Activated CD8-positive, alpha-beta T cell treated with anti-CD3 and anti-CD28 coated beads for 36 hours (primary cell): ENCODE results near the gene LDHAL6B. TPM values are rescaled to one million over a fixed set of nuclear protein-coding genes. Genes with fewer than 3 reads are reported as not detected.

Experiments used
- ATAC-seq: fragments of 200-7000 bp; cut with Tn5 transposase; one replicate; pipeline ENCODE4 v1.10.0; 2021; ENCODE audit warnings: mild to moderate bottlenecking, moderate library complexity
- CTCF ChIA-PET: fragments of 350-600 bp; sonication (Branson Sonifier 250); formaldehyde crosslinking; loops from one replicate; lab custom pipeline; 2021; ENCODE audit warnings: antibody characterized with exemption; lab: Charles Lee
- POLR2A ChIA-PET: fragments of 350-600 bp; sonication (Branson Sonifier 250); formaldehyde crosslinking; loops from one replicate; lab custom pipeline; 2021; ENCODE audit warnings: antibody characterized with exemption; lab: Charles Lee
- DNase-seq: peaks from one replicate; pipeline ENCODE4 v3.0.0-alpha.2; 2020
- H3K27ac Mint-ChIP-seq: one replicate; pipeline ENCODE4 v1.8.0; 2021; ENCODE audit warnings: mild to moderate bottlenecking, mixed read lengths
- H3K27me3 Mint-ChIP-seq: one replicate; pipeline ENCODE4 v1.8.0; 2021; ENCODE audit warnings: mixed read lengths
- H3K36me3 Mint-ChIP-seq: one replicate; pipeline ENCODE4 v1.8.0; 2021; ENCODE audit warnings: low read depth, mixed read lengths
- H3K4me1 Mint-ChIP-seq: one replicate; pipeline ENCODE4 v1.8.0; 2021; ENCODE audit warnings: low read depth, mixed read lengths
- H3K4me3 Mint-ChIP-seq: one replicate; pipeline ENCODE4 v1.8.0; 2021; ENCODE audit warnings: mild to moderate bottlenecking, moderate library complexity, mixed read lengths
- H3K9me3 Mint-ChIP-seq: one replicate; pipeline ENCODE4 v1.8.0; 2021; ENCODE audit warnings: mixed read lengths
- CTCF ChIP-seq: fragments of 200-600 bp; IDR thresholded peaks from one replicate; pipeline ENCODE4 v1.8.0; 2022; ENCODE audit warnings: antibody characterized with exemption, mild to moderate bottlenecking
- intact Hi-C: fragments of 100-400 bp; cut with micrococcal nuclease; formaldehyde crosslinking; loops from one replicate; pipeline ENCODE4 v1.10.0; 2022
- total RNA-seq, 2 experiments: library from RNA; stranded (reverse); gene quantifications; one replicate each; pipeline ENCODE4 v1.2.3, GENCODE V29; 2021

The LDHAL6B gene
- total RNA-seq, 2 experiments from 2014 or later = not detected

- Mint-ChIP-seq H3K9me3 (no peaks in the 10 kb centered on the region), H3K27me3 (no peaks in the 10 kb centered on the region), H3K36me3 (no peaks in the 10 kb centered on the region), H3K4me3 (no peak overlapping the region), H3K27ac (no peak overlapping the region), H3K4me1 (peaks cover 7% of the 10 kb centered on the region)
- POLR2A ChIA-PET = no interaction called here
- CTCF ChIA-PET = no interaction called here
- DNase-seq (peak; percentile 19), ATAC-seq (peak; percentile 56)
- no peak for TF ChIP-seq CTCF
- intact Hi-C loops = no loop called here
Measured at GRCh38 chr15:59168536-59168935, 38.1 kb upstream of the LDHAL6B start.

GRCh38 chr15:59169251-59169708 is 37.4 kb upstream of the LDHAL6B start:
- ATAC-seq (peak; percentile 73), DNase-seq (no peak)
- Mint-ChIP-seq H3K36me3 (no peaks in the 10 kb centered on the region), H3K9me3 (no peaks in the 10 kb centered on the region), H3K27me3 (peaks cover 1% of the 10 kb centered on the region), H3K4me1 (peaks cover 7% of the 10 kb centered on the region), H3K4me3 (no peak overlapping the region), H3K27ac (peak overlapping the region; percentile 44)
- POLR2A ChIA-PET = no interaction called here
- CTCF ChIA-PET = interaction anchor here (2.1 kb wide), 1 partner anchor 324 kb away, joined by 9 read pairs; no protein-coding TSS in a partner anchor
- TF ChIP-seq CTCF = no peak
- intact Hi-C loops = no loop called here

- Mint-ChIP-seq H3K27ac (peak overlapping the region; percentile 8), H3K27me3 (peaks cover 3% of the 10 kb centered on the region), H3K4me1 (peaks cover 7% of the 10 kb centered on the region), H3K9me3 (no peaks in the 10 kb centered on the region), H3K4me3 (no peak overlapping the region), H3K36me3 (no peaks in the 10 kb centered on the region)
- ChIA-PET CTCF (interaction anchor here (2.1 kb wide), 1 partner anchor 323 kb away, joined by 9 read pairs; no protein-coding TSS in a partner anchor), POLR2A (no interaction called here)
- no peak for ATAC-seq
- DNase-seq = no peak
- intact Hi-C loops = loop anchor here (10.0 kb wide), 1 partner anchor 74 kb away; no protein-coding TSS in a partner anchor
- TF ChIP-seq CTCF = no peak
Measured at GRCh38 chr15:59170295-59171066, 36.2 kb upstream of the LDHAL6B start.

- CTCF ChIA-PET = interaction anchor here (2.1 kb wide), 1 partner anchor 322 kb away, joined by 9 read pairs; no protein-coding TSS in a partner anchor
Measured at GRCh38 chr15:59171067-59171397, 35.6 kb upstream of the LDHAL6B start.

More at GRCh38 chr15:59171067-59171397, 35.6 kb upstream of the LDHAL6B start:
- Mint-ChIP-seq H3K36me3 (no peaks in the 10 kb centered on the region), H3K9me3 (no peaks in the 10 kb centered on the region), H3K27me3 (peaks cover 6% of the 10 kb centered on the region), H3K4me1 (peaks cover 7% of the 10 kb centered on the region), H3K27ac (no peak overlapping the region), H3K4me3 (no peak overlapping the region)
- POLR2A ChIA-PET = no interaction called here
- no peak for DNase-seq
- ATAC-seq = no peak
- TF ChIP-seq CTCF = no peak
- intact Hi-C loops = loop anchor here (10.0 kb wide), 1 partner anchor 74 kb away; no protein-coding TSS in a partner anchor
